ENCODE data around the gene KCTD10. TPM values are rescaled to one million over a fixed set of nuclear protein-coding genes. Genes with fewer than 3 reads are reported as not detected.

Gene KCTD10
- total and polyA plus RNA-seq, 10 of the 15 experiments (the other 5 are each of a cell fraction or from before 2014, with no cell fraction given), result 5.6 to 52.0 (median 34.2) TPM

DNA sequence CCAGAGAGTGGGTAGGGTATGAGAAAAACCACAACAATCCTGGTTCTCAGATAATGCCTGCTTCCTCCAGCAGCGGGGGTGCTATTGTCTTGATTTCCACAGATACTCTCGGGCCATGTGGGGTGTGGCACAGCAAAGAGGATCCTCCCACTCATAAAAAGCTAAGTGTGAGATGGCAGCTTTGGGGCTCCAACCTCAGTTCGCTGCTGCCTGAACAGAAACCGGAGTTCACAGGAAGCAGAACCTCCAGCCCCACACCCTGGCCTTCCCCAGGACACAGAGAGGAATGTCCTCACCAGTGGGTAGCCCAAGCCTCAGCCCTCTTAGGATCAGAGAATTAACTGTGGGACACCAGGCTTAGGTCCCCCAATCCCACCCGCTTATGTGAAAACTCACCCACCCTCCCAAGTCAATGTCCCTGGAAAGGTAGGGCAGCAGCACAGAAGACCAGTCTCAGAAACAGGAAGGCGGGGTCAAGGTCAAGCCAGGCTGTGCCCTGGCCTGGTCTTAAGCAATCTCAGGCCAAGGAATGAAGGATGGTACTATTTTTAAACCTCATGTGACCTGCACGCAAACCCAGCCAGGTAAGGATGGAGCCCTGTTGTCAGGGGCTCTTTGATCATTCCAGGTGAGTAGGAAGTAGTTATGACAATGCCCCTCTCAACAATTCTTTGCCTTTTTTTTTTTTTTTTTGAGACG lies 9.0 kb downstream of the KCTD10 start (continued):
- no peak for TF ChIP-seq E2F4 (IDR thresholded peaks at IDR 0.05; ENCODE audit: low read depth, low read length)
- no peak for TF ChIP-seq SMAD5 (IDR thresholded peaks at IDR 0.05; ENCODE audit: low read depth)
- TF ChIP-seq PRDM15 (CRISPR knock-in tag; IDR thresholded peaks at IDR 0.05), result no peak
- TF ChIP-seq SKIL (IDR thresholded peaks at IDR 0.05; ENCODE audit: low read depth, poor library complexity, severe bottlenecking), result no peak
- TF ChIP-seq EGR1 (IDR thresholded peaks at IDR 0.05; ENCODE audit: borderline replicate concordance in 1 of 2, low read depth in 2 of 2, low read length in 2 of 2), result no peak
- no peak for TF ChIP-seq TBL1XR1 (IDR thresholded peaks at IDR 0.05; ENCODE audit: low read depth, low read length)
- TF ChIP-seq, protein P1, sequence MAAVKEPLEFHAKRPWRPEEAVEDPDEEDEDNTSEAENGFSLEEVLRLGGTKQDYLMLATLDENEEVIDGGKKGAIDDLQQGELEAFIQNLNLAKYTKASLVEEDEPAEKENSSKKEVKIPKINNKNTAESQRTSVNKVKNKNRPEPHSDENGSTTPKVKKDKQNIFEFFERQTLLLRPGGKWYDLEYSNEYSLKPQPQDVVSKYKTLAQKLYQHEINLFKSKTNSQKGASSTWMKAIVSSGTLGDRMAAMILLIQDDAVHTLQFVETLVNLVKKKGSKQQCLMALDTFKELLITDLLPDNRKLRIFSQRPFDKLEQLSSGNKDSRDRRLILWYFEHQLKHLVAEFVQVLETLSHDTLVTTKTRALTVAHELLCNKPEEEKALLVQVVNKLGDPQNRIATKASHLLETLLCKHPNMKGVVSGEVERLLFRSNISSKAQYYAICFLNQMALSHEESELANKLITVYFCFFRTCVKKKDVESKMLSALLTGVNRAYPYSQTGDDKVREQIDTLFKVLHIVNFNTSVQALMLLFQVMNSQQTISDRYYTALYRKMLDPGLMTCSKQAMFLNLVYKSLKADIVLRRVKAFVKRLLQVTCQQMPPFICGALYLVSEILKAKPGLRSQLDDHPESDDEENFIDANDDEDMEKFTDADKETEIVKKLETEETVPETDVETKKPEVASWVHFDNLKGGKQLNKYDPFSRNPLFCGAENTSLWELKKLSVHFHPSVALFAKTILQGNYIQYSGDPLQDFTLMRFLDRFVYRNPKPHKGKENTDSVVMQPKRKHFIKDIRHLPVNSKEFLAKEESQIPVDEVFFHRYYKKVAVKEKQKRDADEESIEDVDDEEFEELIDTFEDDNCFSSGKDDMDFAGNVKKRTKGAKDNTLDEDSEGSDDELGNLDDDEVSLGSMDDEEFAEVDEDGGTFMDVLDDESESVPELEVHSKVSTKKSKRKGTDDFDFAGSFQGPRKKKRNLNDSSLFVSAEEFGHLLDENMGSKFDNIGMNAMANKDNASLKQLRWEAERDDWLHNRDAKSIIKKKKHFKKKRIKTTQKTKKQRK (IDR thresholded peaks at IDR 0.05; ENCODE audit: low read depth, low read length), result no peak
